ELF-1 (cell line): Measurements from ENCODE around the gene RASGRP4.

Experiments
- DNase-seq: peaks from one replicate; pipeline ENCODE4 v3.0.0-alpha.2; 2016; ENCODE audit warnings: low read depth, low spot score

RASGRP4 gene

GRCh38 chr19:38371081-38371480, 54.9 kb downstream of the RASGRP4 start:
- DNase-seq = no peak

DNA sequence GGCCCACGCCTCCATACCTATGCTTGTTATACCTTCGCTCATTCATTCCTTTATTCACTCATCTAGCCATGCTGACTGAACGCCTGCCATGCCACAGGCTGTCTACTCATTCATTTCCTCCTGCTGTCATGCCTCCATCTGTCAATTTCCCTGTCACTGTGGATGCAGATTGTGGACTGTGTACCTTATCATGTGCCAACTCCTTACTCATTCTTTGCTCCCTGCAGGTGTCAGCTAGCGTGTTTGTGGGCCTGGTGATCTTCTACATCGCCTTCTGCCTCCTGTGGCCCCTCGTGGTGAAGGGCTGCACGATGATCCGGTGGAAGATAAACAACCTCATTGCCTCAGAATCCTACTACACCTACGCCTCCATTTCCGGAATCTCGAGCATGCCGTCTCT, 55.7 kb downstream of the RASGRP4 start:
- no peak for DNase-seq

- DNase-seq = no peak
Observed at GRCh38 chr19:38369584-38369983, 56.4 kb downstream of the RASGRP4 start.

DNA sequence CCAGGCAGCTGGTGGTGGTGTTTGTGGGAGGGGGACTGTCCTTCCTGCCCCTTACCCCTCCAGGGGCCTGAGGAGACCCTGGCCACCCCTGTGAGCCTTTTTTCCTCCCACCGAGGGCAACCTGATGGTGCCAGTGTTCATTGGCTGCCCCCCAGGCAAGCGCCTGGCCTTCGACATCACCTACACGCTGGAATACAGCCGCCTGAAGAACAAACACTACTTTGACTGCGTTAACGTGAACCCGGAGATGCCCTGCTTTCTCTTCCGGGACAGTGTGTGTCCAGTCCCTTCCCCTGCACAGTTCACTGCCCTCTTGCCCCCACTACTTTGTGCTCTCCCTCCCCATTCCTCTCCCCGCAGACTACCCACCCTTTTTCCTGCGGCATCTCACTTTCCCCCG, 59.0 kb downstream of the RASGRP4 start:
- no peak for DNase-seq

DNA sequence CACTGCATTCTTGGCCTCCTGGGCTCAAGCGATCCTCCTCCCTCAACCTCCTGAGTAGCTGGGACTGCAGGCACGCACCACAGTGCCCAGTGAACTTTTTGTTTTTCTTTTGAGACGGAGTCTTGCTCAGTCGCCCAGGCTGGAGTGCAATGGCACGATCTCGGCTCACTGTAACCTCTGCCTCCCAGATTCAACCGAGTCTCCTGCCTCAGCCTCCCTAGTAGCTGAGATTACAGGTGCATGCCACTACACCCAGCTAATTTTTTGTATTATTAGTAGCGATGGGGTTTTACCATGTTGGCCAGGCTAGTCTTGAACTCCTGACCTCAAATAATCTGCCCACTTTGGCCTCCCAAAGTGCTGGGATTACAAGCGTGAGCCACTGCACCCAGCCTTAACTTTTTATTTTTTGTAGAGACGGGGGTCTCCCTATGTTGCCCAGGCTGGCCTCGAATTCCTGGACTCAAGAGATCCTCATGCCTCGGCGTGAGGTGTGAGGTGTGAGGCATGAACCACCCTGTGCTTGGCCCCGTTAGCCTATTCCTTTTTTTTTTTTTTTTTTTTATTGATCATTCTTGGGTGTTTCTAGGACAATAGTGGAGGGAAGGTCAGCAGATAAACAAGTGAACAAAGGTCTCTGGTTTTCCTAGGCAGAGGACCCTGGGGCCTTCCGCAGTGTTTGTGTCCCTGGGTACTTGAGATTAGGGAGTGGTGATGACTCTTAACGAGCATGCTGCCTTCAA, 62.9 kb downstream of the RASGRP4 start:
- peak; percentile 22 for DNase-seq

DNA sequence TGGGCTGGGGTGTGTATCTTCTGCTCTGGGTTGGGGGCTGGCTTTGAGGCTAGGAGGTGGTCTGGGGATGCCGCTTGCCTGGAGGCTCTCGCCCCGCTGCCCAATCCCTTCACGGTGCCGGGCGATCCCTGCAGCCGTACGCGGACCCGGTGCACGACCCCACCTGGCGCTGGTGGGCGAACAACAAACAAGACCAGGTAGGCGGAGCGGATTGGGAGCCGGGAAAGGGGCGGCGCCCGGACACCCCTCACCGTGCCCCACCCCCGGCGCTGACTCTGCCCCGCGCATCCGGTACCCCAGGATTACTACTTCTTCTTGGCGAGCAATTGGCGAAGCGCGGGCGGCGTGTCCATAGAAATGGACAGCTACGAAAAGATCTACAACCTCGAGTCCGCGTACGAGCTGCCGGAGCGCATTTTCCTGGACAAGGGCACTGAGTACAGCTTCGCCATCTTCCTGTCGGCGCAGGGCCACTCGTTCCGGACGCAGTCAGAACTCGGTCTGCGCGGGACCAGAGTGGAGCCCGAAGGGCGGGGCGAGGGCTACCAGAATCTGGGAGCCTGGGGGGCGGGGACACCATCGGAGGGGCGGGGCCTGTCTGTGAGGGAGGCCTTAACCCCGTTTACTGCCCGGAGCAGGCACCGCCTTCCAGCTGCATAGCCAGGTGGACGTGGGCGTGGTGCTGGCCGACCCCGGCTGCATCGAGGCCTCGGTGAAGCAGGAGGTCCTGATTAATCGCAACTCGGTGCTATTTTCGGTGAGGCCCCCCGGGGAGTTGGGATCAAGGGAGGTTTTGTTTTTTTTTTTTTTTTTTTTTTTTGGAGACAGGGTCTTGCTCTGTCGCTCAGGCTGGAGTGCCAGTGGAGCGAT, 63.7 kb downstream of the RASGRP4 start:
- peak; percentile 89 for DNase-seq

DNA sequence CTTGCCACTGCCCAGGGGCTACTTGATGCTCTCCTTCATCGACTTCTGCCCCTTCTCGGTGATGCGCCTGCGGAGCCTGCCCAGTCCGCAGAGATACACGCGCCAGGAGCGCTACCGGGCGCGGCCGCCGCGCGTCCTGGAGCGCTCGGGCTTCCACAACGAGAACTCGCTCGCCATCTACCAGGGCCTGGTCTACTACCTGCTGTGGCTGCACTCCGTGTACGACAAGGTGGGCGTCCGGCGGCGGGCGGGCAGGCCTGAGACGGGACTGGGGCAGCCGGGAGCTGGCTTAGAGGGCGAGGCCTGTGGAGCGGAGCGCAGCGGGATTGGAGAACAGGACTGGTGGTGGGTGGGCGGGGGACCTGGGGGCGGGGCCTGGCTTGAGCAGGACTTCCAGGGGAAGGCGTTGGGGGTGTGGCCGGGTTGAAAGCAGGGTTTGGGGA, 64.4 kb downstream of the RASGRP4 start:
- peak; percentile 90 for DNase-seq

GRCh38 chr19:38360839-38361631, 65.0 kb downstream of the RASGRP4 start:
- no peak for DNase-seq

GRCh38 chr19:38360351-38360750, 65.7 kb downstream of the RASGRP4 start:
- DNase-seq = no peak

DNA sequence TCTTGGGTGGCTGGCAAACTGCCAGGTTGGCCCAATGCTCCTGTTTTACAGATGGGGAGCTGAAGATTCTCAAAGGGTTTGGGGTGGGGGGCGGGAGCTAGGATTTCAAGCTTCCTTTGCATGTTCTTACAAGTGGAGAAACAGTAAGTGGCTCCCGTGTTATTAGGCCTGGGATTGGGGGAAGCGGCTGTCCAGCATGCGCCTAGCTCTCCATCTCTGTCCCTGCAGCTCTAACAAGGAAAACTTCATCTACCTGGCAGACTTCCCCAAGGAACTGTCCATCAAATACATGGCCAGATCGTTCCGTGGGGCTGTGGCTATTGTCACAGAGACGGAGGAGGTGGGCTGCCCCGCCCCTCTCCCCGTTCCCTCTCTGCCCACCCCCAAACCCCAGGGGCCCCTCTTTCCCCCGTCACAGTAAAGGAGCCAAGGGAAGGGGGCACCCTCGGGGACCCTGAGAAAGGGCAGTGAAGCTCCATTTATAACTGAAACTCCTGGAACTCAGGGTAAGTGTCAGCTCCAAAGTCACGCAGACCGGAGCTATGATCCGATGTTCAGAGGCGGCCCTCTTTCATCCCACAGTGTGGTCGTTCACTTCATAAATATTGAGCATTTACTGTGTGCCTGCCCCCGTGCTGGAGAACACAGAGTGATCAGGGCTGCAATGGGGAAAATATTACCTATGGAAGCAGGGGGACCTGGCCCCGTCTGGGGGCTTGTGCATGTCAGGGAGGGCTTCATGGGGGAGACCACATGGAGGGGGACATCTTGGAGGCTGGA, 66.6 kb downstream of the RASGRP4 start:
- DNase-seq = no peak
